GM19238 (cell line): ENCODE measurements around the gene TRAPPC8.

Experiments
- DNase-seq: peaks from one replicate; pipeline ENCODE4 v3.0.0; 2011; ENCODE audit warnings: low spot score; ENCODE audit not compliant: insufficient read length

TRAPPC8 gene

DNA sequence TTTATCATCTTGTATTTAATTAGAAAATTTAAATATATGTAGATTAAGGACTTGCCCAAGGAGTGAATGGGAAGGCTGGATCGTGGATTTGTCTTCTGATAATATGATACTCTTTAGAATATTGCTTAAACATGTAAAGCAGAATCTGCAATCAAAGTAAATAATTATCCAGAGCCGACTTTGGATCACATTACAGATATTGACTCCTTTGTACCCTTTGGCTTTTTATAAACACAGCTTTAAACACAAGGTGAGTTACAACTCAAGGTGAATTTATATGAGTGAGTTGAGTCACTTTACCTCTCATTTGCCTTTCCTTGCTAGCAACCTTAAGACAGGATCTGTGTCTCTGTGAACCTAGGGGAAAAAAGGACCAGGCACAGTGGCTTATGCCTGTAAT is 144.5 kb downstream of the TRAPPC8 start:
- DNase-seq: no peak

DNA sequence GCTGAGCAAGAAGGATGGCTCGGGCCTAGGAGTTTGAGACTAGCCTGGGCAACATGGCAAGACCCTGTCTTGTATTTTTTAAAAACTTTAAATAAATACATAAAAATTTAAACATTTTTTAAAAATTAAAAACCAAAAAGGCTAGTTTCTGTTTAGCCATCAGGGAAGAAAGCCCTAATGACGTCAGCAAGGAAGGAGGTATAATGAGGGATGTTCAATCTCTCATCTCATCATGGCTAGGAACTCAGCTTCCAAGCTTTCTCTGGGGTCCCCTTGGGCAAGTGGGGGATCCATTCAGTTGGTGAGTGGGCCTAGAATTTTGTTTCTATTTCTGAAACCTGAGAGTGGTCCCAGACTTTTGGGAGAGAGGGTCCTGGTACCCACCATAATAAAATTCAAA is 147.2 kb downstream of the TRAPPC8 start:
- DNase-seq: no peak

DNA sequence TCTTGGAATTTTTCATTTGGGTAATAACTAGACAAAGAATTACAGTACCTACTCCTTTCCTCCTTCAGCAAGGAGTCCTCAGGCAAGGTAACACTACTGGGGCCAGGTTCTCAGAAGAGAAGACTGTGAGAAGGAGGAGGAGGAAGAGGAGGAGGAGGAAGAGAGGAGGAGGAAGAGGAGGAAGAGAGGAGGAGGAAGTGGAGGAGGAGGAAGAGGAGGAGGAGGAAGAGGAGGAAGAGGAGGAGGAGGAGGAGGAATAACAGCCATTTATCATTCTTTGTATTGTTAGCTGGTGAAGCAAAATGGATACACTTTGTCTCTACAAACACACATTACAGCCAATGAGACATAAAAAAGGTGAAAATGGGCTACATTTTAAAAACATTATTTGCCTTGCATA is 149.4 kb downstream of the TRAPPC8 start:
- no peak for DNase-seq

DNA sequence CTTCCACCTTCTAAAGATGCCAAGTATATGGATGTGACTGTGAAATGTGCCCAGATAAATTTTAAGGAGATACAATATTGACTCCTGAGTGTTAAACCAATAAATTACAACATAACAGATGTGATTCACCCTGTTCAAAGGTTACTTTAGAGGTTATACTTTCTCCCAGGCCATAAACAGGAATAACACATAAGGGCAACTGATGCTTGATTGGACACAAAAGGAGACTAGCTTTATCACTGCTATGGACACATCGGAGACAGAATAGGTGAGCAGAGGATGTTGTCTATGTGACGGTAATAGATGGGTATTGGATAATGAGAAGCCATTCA is 150.4 kb downstream of the TRAPPC8 start:
- DNase-seq: no peak

DNA sequence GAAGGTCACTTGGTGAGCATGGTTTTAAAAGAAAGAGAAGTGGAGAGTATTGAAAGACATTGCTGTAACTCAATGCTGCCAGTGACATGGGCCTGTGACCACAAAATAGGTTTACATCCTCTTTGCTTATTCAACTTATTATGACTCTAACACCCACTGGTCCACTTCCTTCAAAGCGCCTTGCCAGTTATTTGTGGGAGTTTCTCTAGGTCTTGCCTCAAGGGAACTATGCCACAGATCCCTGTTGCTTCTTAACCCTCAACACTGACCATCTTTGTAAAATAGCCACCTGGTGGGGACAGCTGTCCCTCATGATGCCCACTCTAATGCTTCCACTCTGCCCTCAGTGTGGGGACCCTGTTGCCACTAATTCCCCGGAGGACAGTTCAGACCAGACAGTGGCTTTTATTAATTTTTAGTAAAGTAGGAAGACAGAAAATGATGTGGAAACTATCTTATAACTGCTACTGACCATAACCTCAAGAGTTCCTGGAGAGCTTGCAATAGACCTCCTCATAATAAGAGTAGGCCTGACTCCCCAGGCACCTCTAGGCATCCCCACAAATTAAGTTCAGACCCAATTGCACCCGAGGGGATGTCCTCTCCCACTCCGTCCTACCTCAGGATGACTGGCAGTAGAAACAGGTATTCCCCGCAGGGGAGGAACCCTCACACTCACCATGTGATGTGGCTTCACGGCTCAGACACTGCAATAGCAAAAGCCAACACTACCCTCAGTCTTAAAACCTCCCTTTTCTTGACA is 150.9 kb downstream of the TRAPPC8 start:
- peak; percentile 25 for DNase-seq

DNA sequence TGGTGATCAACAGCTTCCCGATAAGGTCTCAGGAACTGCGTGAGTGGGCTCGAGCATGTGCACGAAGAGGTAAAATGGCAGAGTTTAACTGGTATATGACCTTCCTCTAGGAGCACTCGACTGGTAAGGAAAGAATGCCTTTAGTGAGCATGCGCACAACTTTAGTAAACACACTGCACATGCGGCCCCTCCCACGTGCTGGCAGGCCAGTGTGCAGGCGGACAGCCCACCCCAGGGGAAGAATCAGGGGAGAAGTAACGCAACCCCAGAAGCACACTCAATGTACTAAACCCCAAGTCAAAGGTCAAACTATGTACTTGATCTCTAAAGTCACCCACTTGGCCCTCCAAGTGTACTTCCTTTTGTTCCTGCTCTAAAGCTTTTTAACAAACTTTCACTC is 153.5 kb downstream of the TRAPPC8 start:
- no peak for DNase-seq

DNA sequence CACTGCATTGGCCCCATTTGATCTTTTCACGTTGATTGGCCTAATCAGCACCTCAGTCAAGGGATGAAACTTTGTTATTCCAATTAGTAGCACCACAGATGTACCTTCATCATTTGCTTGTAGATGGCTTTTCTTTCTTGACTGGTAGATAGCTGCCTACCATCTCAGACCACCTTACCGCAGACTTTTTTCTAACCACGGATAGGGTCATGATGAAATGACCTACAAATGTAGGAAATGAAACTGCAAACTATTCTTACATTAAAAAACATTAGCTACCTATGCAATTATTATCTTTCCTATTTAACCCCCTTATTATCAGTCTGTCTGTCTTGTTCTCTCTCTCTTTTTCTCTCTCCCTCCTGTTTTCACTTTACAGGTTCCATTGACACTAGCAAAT is 159.9 kb downstream of the TRAPPC8 start:
- no peak for DNase-seq
